Upper lobe of left lung (tissue), 6 donors: ENCODE data around the gene CLDN15. TPM values are rescaled to one million over a fixed set of nuclear protein-coding genes. Genes with fewer than 3 reads are reported as not detected.

Experiments
- ATAC-seq, 2 donors: fragments of 200-7000 bp; cut with Tn5 transposase; one replicate each; pipeline ENCODE4 v1.9.1; 2022; ENCODE audit warnings: mild to moderate bottlenecking in 2 of 2, moderate library complexity in 2 of 2; ENCODE audit not compliant: low FRiP score in 2 of 2
- DNase-seq, 2 donors: peaks; one replicate each; pipeline ENCODE4 v3.0.0-alpha.2; 2019 to 2020
- H3K27ac ChIP-seq, 4 donors: fragments of 200-600 bp; sonication (generic); one replicate each; pipeline ENCODE4 v1.5.1; 2016 to 2019
- H3K27me3 ChIP-seq, 4 donors: fragments of 200-600 bp; sonication (generic); one replicate each; pipeline ENCODE4 v1.5.1; 2017 to 2019
- H3K36me3 ChIP-seq, 4 donors: fragments of 200-600 bp; sonication (generic); one replicate each; pipeline ENCODE4 v1.5.1; 2016 to 2019
- H3K4me1 ChIP-seq, 4 donors: fragments of 200-600 bp; sonication (generic); one replicate each; pipeline ENCODE4 v1.5.1; 2018 to 2019
- H3K4me3 ChIP-seq, 4 donors: fragments of 200-600 bp; sonication (generic); one replicate each; pipeline ENCODE4 v1.5.1; 2017 to 2019; ENCODE audit warnings: mild to moderate bottlenecking in 2 of 4, moderate library complexity in 1 of 4
- H3K9me3 ChIP-seq, 4 donors: fragments of 200-600 bp; sonication (generic); one replicate each; pipeline ENCODE4 v1.5.1; 2018 to 2019
- EP300 ChIP-seq, 4 donors: sonication (generic); formaldehyde crosslinking; IDR thresholded peaks; one replicate each; pipeline ENCODE4 v1.5.1; 2017; ENCODE audit warnings: antibody characterized with exemption in 4 of 4, control low read depth in 2 of 4
- POLR2A ChIP-seq, 4 donors: fragments of 450-650 bp; IDR thresholded peaks; one replicate each; pipeline ENCODE4 v1.5.1; 2016 to 2017; ENCODE audit warnings: antibody characterized with exemption in 4 of 4, mild to moderate bottlenecking in 2 of 4
- POLR2AphosphoS5 ChIP-seq, 2 donors: sonication (generic); formaldehyde crosslinking; IDR thresholded peaks; one replicate each; pipeline ENCODE4 v1.5.1; 2017; ENCODE audit warnings: antibody characterized with exemption in 2 of 2
- WGBS, 2 donors: methylation state at CpG; one replicate each; pipeline ENCODE4 v1.1.5; 2017 to 2018; 5-methylcytosine and 5-hydroxymethylcytosine counted together
- total RNA-seq, 6 donors: library from RNA; depleted of rRNA in 4 of 6; stranded (reverse); fragments of >200 nt in 4 of 6; gene quantifications; one replicate each; pipeline versions ENCODE4 v1.1.0 to v1.2.1, GENCODE V29; 2016 to 2021
- TF ChIP-seq, protein P1 (sequence below), 6 experiments: fragments of 450-650 bp in 4 of 6; fragments of 200-600 bp in 2 of 6; sonication (generic) in 2 of 6; IDR thresholded peaks; one replicate each; pipeline ENCODE4 v1.5.1; 2016 to 2019; ENCODE audit warnings: antibody characterized with exemption in 6 of 6
- donor health status: DM: no; HTN: no; CAD: no; lungs with moderate emphysema.
- donor health status: DM: no; HTN: yes; CAD: no; lungs with severe emphysema.

The CLDN15 gene
- total RNA-seq, 6 donors from 2014 or later = 6.0 to 31.4 (median 8.8) TPM

DNA sequence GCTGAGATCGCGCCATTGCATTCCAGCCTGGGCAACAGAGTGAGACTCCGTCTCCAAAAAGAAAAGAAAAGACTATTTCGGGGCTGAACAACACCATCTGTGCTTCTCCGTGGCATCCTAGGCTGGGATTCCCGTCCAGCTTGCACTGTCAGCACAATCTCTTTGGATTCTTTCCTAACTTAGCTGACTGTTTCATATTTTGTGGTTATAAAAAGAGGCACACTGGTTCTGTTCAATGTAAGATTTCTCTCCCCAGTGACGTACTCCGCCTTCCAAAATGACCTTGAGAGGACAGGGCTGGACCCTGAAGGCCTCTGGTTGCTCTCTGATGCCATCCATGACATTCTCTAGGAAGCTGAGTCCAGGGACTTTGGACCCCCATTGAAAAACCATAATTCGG lies 10.9 kb downstream of the CLDN15 start:
- TF ChIP-seq EP300 (IDR thresholded peaks at IDR 0.05) (no peak), POLR2AphosphoS5 (IDR thresholded peaks at IDR 0.05) (no peak), POLR2A (IDR thresholded peaks at IDR 0.05) (no peak)
- TF ChIP-seq, protein P1, sequence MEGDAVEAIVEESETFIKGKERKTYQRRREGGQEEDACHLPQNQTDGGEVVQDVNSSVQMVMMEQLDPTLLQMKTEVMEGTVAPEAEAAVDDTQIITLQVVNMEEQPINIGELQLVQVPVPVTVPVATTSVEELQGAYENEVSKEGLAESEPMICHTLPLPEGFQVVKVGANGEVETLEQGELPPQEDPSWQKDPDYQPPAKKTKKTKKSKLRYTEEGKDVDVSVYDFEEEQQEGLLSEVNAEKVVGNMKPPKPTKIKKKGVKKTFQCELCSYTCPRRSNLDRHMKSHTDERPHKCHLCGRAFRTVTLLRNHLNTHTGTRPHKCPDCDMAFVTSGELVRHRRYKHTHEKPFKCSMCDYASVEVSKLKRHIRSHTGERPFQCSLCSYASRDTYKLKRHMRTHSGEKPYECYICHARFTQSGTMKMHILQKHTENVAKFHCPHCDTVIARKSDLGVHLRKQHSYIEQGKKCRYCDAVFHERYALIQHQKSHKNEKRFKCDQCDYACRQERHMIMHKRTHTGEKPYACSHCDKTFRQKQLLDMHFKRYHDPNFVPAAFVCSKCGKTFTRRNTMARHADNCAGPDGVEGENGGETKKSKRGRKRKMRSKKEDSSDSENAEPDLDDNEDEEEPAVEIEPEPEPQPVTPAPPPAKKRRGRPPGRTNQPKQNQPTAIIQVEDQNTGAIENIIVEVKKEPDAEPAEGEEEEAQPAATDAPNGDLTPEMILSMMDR (IDR thresholded peaks at IDR 0.05) = no peak
- no peak overlapping the region for H3K27ac ChIP-seq

GRCh38 chr7:101225650-101226049 lies 12.0 kb downstream of the CLDN15 start:
- H3K36me3 ChIP-seq = peaks cover 12 to 70% (median 54%) of the 10 kb centered on the region in 4 donors
- 95 to 99% methylated on average over 6 of the region's 6 CpGs for WGBS, 2 donors
- H3K9me3 ChIP-seq = no peaks in the 10 kb centered on the region
- H3K27ac ChIP-seq = no peak overlapping the region
- H3K4me3 ChIP-seq = no peak overlapping the region
- no peaks in the 10 kb centered on the region for H3K27me3 ChIP-seq
- no peak for DNase-seq
- ATAC-seq = no peak
- TF ChIP-seq POLR2A (IDR thresholded peaks at IDR 0.05) = no peak
- TF ChIP-seq, protein P1 (IDR thresholded peaks at IDR 0.05) = no peak
- H3K4me1 ChIP-seq = peaks cover 0 to 4% (median 1%) of the 10 kb centered on the region in 4 donors

More for the DNA sequence above, 10.9 kb downstream of the CLDN15 start:
- Histone ChIP-seq H3K9me3 (no peaks in the 10 kb centered on the region), H3K4me3 (no peak overlapping the region), H3K36me3 (peaks cover 12 to 70% (median 54%) of the 10 kb centered on the region in 4 donors), H3K4me1 (peaks cover 5 to 7% (median 6%) of the 10 kb centered on the region in 4 donors), H3K27me3 (no peaks in the 10 kb centered on the region)
- WGBS, 2 donors = 85 to 96% methylated on average over 9 of the region's 9 CpGs
- DNase-seq (no peak), ATAC-seq (peak in 1 of 2 donors; percentile 16)

DNA sequence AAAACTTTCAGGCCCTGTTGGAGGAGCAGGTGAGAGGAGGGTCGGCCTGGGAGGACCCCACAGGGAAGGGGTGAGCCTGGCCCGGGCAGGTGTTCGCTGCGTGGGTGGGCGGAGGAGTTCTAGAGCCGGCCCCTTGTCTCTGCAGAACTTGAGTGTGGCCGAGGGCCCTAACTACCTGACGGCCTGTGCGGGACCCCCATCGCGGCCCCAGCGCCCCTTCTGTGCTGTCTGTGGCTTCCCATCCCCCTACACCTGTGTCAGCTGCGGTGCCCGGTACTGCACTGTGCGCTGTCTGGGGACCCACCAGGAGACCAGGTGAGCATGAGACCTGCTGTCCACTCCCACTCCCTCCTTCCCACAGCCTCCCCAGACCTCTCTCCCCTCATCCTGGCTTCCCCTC lies 14.1 kb downstream of the CLDN15 start:
- WGBS, 2 donors = 94% methylated on average over 12 to 15 of the region's 15 CpGs
- TF ChIP-seq EP300 (IDR thresholded peaks at IDR 0.05) = no peak
- TF ChIP-seq, protein P1 (IDR thresholded peaks at IDR 0.05) = no peak
- TF ChIP-seq POLR2A (IDR thresholded peaks at IDR 0.05) = no peak
- TF ChIP-seq POLR2AphosphoS5 (IDR thresholded peaks at IDR 0.05) = no peak
- DNase-seq (peak in 1 of 2 donors; percentile 78), ATAC-seq (peak in 1 of 2 donors; percentile 7)
- H3K36me3 ChIP-seq = peaks cover 12 to 60% (median 50%) of the 10 kb centered on the region in 4 donors
- H3K4me1 ChIP-seq = peaks cover 16 to 22% (median 19%) of the 10 kb centered on the region in 4 donors
- H3K9me3 ChIP-seq = no peaks in the 10 kb centered on the region
- H3K27me3 ChIP-seq = no peaks in the 10 kb centered on the region
- no peak overlapping the region for H3K27ac ChIP-seq
- no peak overlapping the region for H3K4me3 ChIP-seq

GRCh38 chr7:101222275-101222830 lies 15.2 kb downstream of the CLDN15 start:
- H3K27ac ChIP-seq = no peak overlapping the region
- 94 to 95% methylated on average over 14 to 25 of the region's 27 CpGs for WGBS, 2 donors
- TF ChIP-seq POLR2AphosphoS5 (IDR thresholded peaks at IDR 0.05) = no peak
- TF ChIP-seq, protein P1 (IDR thresholded peaks at IDR 0.05) = no peak
- no peak for TF ChIP-seq POLR2A (IDR thresholded peaks at IDR 0.05)
- TF ChIP-seq EP300 (IDR thresholded peaks at IDR 0.05) = no peak
- no peaks in the 10 kb centered on the region for H3K9me3 ChIP-seq
- no peak overlapping the region for H3K4me3 ChIP-seq
- ATAC-seq (no peak), DNase-seq (peak in 1 of 2 donors; percentile 79)
- peaks cover 12 to 51% (median 45%) of the 10 kb centered on the region in 4 donors for H3K36me3 ChIP-seq
- no peaks in the 10 kb centered on the region for H3K27me3 ChIP-seq
- H3K4me1 ChIP-seq = peaks cover 18 to 27% (median 19%) of the 10 kb centered on the region in 4 donors

DNA sequence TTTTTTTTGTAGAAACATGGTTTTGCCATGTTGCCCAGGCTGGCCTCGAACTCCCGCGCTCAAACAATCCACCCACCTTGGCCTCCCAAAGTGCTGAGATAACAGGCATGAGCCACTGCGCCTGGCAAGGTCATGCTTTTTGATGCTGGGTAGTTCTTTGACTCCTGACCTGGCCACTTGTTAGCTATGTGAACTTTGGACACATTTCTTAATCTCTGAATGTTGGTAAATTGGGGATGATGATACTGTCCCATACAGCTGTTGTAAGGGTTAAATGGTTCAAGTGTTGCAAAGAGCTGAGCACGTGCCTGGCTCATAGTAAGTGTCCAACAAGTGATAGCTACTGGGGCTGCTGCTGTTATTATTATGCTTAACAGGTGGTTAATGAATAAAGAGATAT lies 17.3 kb downstream of the CLDN15 start:
- TF ChIP-seq, protein P1 (IDR thresholded peaks at IDR 0.05) = no peak
- TF ChIP-seq POLR2AphosphoS5 (IDR thresholded peaks at IDR 0.05) (no peak), POLR2A (IDR thresholded peaks at IDR 0.05) (no peak), EP300 (IDR thresholded peaks at IDR 0.05) (no peak)
- H3K36me3 ChIP-seq = peaks cover 10 to 34% (median 27%) of the 10 kb centered on the region in 4 donors

More for the DNA sequence above, 17.3 kb downstream of the CLDN15 start:
- Histone ChIP-seq H3K4me1 (peaks cover 28 to 42% (median 31%) of the 10 kb centered on the region in 4 donors), H3K27me3 (no peaks in the 10 kb centered on the region), H3K9me3 (no peaks in the 10 kb centered on the region), H3K27ac (no peak overlapping the region), H3K4me3 (no peak overlapping the region)
- 85 to 91% methylated on average over 5 of the region's 5 CpGs for WGBS, 2 donors
- DNase-seq (no peak), ATAC-seq (no peak)
